ENCODE results near the gene ACOT6.

The ACOT6 gene

DNA sequence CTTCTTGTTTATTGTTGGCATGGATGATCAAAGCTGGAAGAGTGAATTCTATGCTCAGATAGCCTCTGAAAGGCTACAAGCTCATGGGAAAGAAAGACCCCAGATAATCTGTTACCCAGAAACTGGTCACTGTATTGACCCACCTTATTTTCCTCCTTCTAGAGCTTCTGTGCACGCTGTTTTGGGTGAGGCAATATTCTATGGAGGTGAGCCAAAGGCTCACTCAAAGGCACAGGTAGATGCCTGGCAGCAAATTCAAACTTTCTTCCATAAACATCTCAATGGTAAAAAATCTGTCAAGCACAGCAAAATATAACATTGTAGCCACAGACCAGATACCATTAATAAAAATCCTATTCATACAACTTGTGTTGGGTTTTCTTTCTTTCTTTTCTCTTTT is 7.2 kb downstream of the ACOT6 start:
- Histone ChIP-seq H2BK15ac (ENCODE audit: low read length) (no peak overlapping the region), H3K4me1 (ENCODE audit: control insufficient read depth in 2 of 2, insufficient read depth in 1 of 2, low read depth in 1 of 2, low read length in 2 of 2) (peaks cover 0 to 4% of the 10 kb centered on the region in 2 donors), H3K14ac (ENCODE audit: low read length) (no peak overlapping the region), H3K79me1 (ENCODE audit: low read depth, low read length) (no peaks in the 10 kb centered on the region), H4K91ac (ENCODE audit: low read depth, low read length, poor library complexity) (no peak overlapping the region), H2BK5ac (ENCODE audit: low read length) (no peak overlapping the region), H2AFZ (ENCODE audit: low read length) (no peak overlapping the region), H3K18ac (ENCODE audit: low read length) (no peak overlapping the region), H3K23ac (ENCODE audit: low read depth, low read length, poor library complexity) (no peak overlapping the region), H3K9ac (ENCODE audit: low read depth, low read length, poor library complexity) (no peak overlapping the region), H3K9me3 (replicated peaks in 1 of 2; ENCODE audit: control insufficient read depth in 2 of 2, insufficient read depth in 1 of 2, low read depth in 1 of 2, low read length in 2 of 2) (peaks cover 0 to 3% of the 10 kb centered on the region in 2 donors), H3K27ac (replicated peaks; ENCODE audit: low read length) (no peak overlapping the region), H2BK120ac (ENCODE audit: low read depth, low read length) (no peak overlapping the region), H3K4me3 (ENCODE audit: low read length in 2 of 2) (no peak overlapping the region), H3K27me3 (ENCODE audit: control insufficient read depth in 3 of 3, insufficient read depth in 3 of 3, low read depth in 1 of 3, low read length in 3 of 3) (peaks cover 0 to 14% (median 0%) of the 10 kb centered on the region in 3 experiments), H3K4ac (ENCODE audit: low read length) (no peak overlapping the region), H4K8ac (ENCODE audit: low read depth, low read length) (no peak overlapping the region), H2BK12ac (ENCODE audit: low read length) (no peak overlapping the region), H2AK5ac (ENCODE audit: low read depth, low read length) (no peak overlapping the region), H3K36me3 (replicated peaks in 1 of 2; ENCODE audit: control insufficient read depth in 2 of 2, insufficient read depth in 2 of 2, low read length in 2 of 2) (no peaks in the 10 kb centered on the region), H3K4me2 (ENCODE audit: insufficient read depth, low read length, poor library complexity, severe bottlenecking) (no peak overlapping the region)
- no peak for DNase-seq (ENCODE audit: low spot score)
- whole genome bisulfite sequencing, 2 donors (ENCODE audit: extremely low coverage in 2 of 2, insufficient read length in 2 of 2, insufficient replicate concordance in 1 of 2) = no CpG with 5 or more reads among the region's 1 CpG

DNA sequence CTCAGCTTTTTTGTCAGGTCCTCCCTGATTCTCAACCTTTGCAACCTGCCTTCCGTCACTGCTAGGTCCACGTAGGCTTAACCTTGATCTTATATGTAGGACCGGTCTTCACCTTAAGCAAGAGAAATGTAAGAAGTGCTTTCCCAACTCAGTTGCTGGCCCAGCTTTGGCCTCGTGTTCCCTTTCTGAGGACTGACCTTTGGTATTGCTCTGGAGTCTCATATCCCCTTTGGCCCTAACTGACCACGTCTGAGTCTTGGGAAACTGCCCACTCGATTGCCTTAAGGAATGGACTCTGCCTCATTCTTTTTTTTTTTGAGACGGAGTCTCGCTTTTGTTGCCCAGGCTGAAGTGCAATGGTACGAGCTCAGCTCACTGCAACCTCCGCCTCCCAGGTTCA is 8.0 kb downstream of the ACOT6 start:
- no peaks in the 10 kb centered on the region for H3K79me1 ChIP-seq (ENCODE audit: low read depth, low read length)
- no peak overlapping the region for H2BK15ac ChIP-seq (ENCODE audit: low read length)
- no peak overlapping the region for H3K23ac ChIP-seq (ENCODE audit: low read depth, low read length, poor library complexity)
- peaks cover 0 to 14% (median 0%) of the 10 kb centered on the region in 3 experiments for H3K27me3 ChIP-seq (ENCODE audit: control insufficient read depth in 3 of 3, insufficient read depth in 3 of 3, low read depth in 1 of 3, low read length in 3 of 3)
- H3K4me1 ChIP-seq (ENCODE audit: control insufficient read depth in 2 of 2, insufficient read depth in 1 of 2, low read depth in 1 of 2, low read length in 2 of 2) = peaks cover 0 to 4% of the 10 kb centered on the region in 2 donors
- no peak overlapping the region for H4K91ac ChIP-seq (ENCODE audit: low read depth, low read length, poor library complexity)
- H3K14ac ChIP-seq (ENCODE audit: low read length) = no peak overlapping the region
- H3K4ac ChIP-seq (ENCODE audit: low read length) = no peak overlapping the region
- no CpG with 5 or more reads among the region's 10 CpGs for WGBS, 2 donors (ENCODE audit: extremely low coverage in 2 of 2, insufficient read length in 2 of 2, insufficient replicate concordance in 1 of 2)
- no peak overlapping the region for H2AK5ac ChIP-seq (ENCODE audit: low read depth, low read length)
- H2AFZ ChIP-seq (ENCODE audit: low read length) = no peak overlapping the region
- no peak overlapping the region for H3K9ac ChIP-seq (ENCODE audit: low read depth, low read length, poor library complexity)
- peaks cover 0 to 3% of the 10 kb centered on the region in 2 donors for H3K9me3 ChIP-seq (replicated peaks in 1 of 2; ENCODE audit: control insufficient read depth in 2 of 2, insufficient read depth in 1 of 2, low read depth in 1 of 2, low read length in 2 of 2)
- H3K27ac ChIP-seq (replicated peaks; ENCODE audit: low read length) = no peak overlapping the region
- no peak overlapping the region for H3K4me2 ChIP-seq (ENCODE audit: insufficient read depth, low read length, poor library complexity, severe bottlenecking)
- H2BK5ac ChIP-seq (ENCODE audit: low read length) = no peak overlapping the region
- no peak for DNase-seq (ENCODE audit: low spot score)
- no peak overlapping the region for H3K4me3 ChIP-seq (ENCODE audit: low read length in 2 of 2)
- no peak overlapping the region for H2BK120ac ChIP-seq (ENCODE audit: low read depth, low read length)
- H2BK12ac ChIP-seq (ENCODE audit: low read length) = no peak overlapping the region
- H3K36me3 ChIP-seq (replicated peaks in 1 of 2; ENCODE audit: control insufficient read depth in 2 of 2, insufficient read depth in 2 of 2, low read length in 2 of 2) = no peaks in the 10 kb centered on the region
- no peak overlapping the region for H4K8ac ChIP-seq (ENCODE audit: low read depth, low read length)
- no peak overlapping the region for H3K18ac ChIP-seq (ENCODE audit: low read length)

DNA sequence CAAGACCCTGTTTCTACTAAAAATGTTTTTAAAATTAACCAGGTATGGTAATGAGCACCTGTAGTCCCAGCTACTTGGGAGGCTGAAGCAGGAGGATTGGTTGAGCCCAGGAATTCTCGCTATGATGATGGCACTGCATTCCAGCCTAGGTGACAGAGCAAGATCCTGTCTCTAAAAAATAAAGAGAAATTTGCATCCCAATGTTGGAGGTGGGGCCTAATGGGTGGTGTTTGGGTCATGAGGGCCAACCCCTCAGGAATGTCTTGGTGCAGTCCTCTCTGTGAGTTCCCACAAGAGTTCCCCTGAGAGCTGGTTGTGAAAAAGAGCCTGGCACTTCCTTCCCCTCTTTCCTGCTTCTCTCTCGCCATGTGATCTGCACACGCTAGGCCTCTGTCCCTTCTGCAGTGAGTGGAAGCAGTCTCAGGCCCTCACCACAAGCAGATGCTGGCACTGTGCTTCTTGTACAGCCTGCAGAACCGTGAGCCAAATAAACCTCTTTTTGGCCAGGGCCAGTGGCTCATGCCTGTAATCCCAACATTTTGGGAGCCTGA is 11.3 kb downstream of the ACOT6 start:
- no peaks in the 10 kb centered on the region for H3K4me1 ChIP-seq (ENCODE audit: control insufficient read depth in 2 of 2, insufficient read depth in 1 of 2, low read depth in 1 of 2, low read length in 2 of 2)
- no peak overlapping the region for H4K91ac ChIP-seq (ENCODE audit: low read depth, low read length, poor library complexity)
- WGBS, 2 donors (ENCODE audit: extremely low coverage in 2 of 2, insufficient read length in 2 of 2, insufficient replicate concordance in 1 of 2) = no CpG with 5 or more reads among the region's 4 CpGs
- H3K4ac ChIP-seq (ENCODE audit: low read length) = no peak overlapping the region
- no peak overlapping the region for H2BK5ac ChIP-seq (ENCODE audit: low read length)
- no peaks in the 10 kb centered on the region for H3K79me1 ChIP-seq (ENCODE audit: low read depth, low read length)
- DNase-seq (ENCODE audit: low spot score) = no peak
- H2BK120ac ChIP-seq (ENCODE audit: low read depth, low read length) = no peak overlapping the region
- peak overlapping the region in 1 of 2 donors; percentile 69 for H3K4me3 ChIP-seq (ENCODE audit: low read length in 2 of 2)
- H2BK15ac ChIP-seq (ENCODE audit: low read length) = no peak overlapping the region
- peaks cover 0 to 7% (median 0%) of the 10 kb centered on the region in 3 experiments for H3K27me3 ChIP-seq (ENCODE audit: control insufficient read depth in 3 of 3, insufficient read depth in 3 of 3, low read depth in 1 of 3, low read length in 3 of 3)
- H3K27ac ChIP-seq (replicated peaks; ENCODE audit: low read length) = no peak overlapping the region
- no peak overlapping the region for H3K14ac ChIP-seq (ENCODE audit: low read length)
- H4K8ac ChIP-seq (ENCODE audit: low read depth, low read length) = no peak overlapping the region
- no peak overlapping the region for H2AK5ac ChIP-seq (ENCODE audit: low read depth, low read length)
- H3K9ac ChIP-seq (ENCODE audit: low read depth, low read length, poor library complexity) = no peak overlapping the region
- H2AFZ ChIP-seq (ENCODE audit: low read length) = no peak overlapping the region
- H3K4me2 ChIP-seq (ENCODE audit: insufficient read depth, low read length, poor library complexity, severe bottlenecking) = no peak overlapping the region
- no peak overlapping the region for H2BK12ac ChIP-seq (ENCODE audit: low read length)
- no peaks in the 10 kb centered on the region for H3K36me3 ChIP-seq (replicated peaks in 1 of 2; ENCODE audit: control insufficient read depth in 2 of 2, insufficient read depth in 2 of 2, low read length in 2 of 2)
- no peak overlapping the region for H3K23ac ChIP-seq (ENCODE audit: low read depth, low read length, poor library complexity)
- peaks cover 0 to 3% of the 10 kb centered on the region in 2 donors for H3K9me3 ChIP-seq (replicated peaks in 1 of 2; ENCODE audit: control insufficient read depth in 2 of 2, insufficient read depth in 1 of 2, low read depth in 1 of 2, low read length in 2 of 2)
- H3K18ac ChIP-seq (ENCODE audit: low read length) = no peak overlapping the region

DNA sequence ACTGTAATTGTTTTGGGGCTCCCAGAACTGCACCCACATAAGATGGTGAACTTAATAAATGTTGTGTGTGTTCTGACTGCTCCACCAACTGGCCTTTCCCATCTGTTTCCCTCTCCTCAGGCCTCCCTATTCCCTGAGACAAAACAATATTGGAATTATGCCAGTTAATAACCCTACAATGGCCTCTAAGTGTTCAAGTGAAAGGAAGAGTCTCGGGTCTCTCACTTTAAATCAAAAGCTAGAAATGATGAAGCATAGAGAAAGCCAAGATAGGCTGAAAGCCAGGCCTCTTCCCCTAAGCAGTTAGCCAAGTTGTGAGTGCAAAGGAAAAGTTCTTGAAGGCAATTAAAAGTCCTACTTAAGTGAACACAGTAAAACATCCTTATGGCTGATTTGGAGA is 13.4 kb downstream of the ACOT6 start:
- no peaks in the 10 kb centered on the region for H3K79me1 ChIP-seq (ENCODE audit: low read depth, low read length)
- no peak overlapping the region for H3K4me2 ChIP-seq (ENCODE audit: insufficient read depth, low read length, poor library complexity, severe bottlenecking)
- H2BK15ac ChIP-seq (ENCODE audit: low read length) = no peak overlapping the region
- H3K9ac ChIP-seq (ENCODE audit: low read depth, low read length, poor library complexity) = no peak overlapping the region
- no peak overlapping the region for H2BK5ac ChIP-seq (ENCODE audit: low read length)
- no peaks in the 10 kb centered on the region for H3K4me1 ChIP-seq (ENCODE audit: control insufficient read depth in 2 of 2, insufficient read depth in 1 of 2, low read depth in 1 of 2, low read length in 2 of 2)
- H3K27me3 ChIP-seq (ENCODE audit: control insufficient read depth in 3 of 3, insufficient read depth in 3 of 3, low read depth in 1 of 3, low read length in 3 of 3) = no peaks in the 10 kb centered on the region
- no peak for DNase-seq (ENCODE audit: low spot score)
- no peak overlapping the region for H2AFZ ChIP-seq (ENCODE audit: low read length)
- H3K4me3 ChIP-seq (ENCODE audit: low read length in 2 of 2) = no peak overlapping the region
- no peak overlapping the region for H4K8ac ChIP-seq (ENCODE audit: low read depth, low read length)
- H2BK12ac ChIP-seq (ENCODE audit: low read length) = no peak overlapping the region
- H3K9me3 ChIP-seq (replicated peaks in 1 of 2; ENCODE audit: control insufficient read depth in 2 of 2, insufficient read depth in 1 of 2, low read depth in 1 of 2, low read length in 2 of 2) = peaks cover 0 to 3% of the 10 kb centered on the region in 2 donors
- H3K23ac ChIP-seq (ENCODE audit: low read depth, low read length, poor library complexity) = no peak overlapping the region
- no peak overlapping the region for H3K27ac ChIP-seq (replicated peaks; ENCODE audit: low read length)
- no peaks in the 10 kb centered on the region for H3K36me3 ChIP-seq (replicated peaks in 1 of 2; ENCODE audit: control insufficient read depth in 2 of 2, insufficient read depth in 2 of 2, low read length in 2 of 2)
- no peak overlapping the region for H4K91ac ChIP-seq (ENCODE audit: low read depth, low read length, poor library complexity)
- no peak overlapping the region for H3K4ac ChIP-seq (ENCODE audit: low read length)
- H2BK120ac ChIP-seq (ENCODE audit: low read depth, low read length) = no peak overlapping the region
- H3K14ac ChIP-seq (ENCODE audit: low read length) = no peak overlapping the region
- H3K18ac ChIP-seq (ENCODE audit: low read length) = no peak overlapping the region
- WGBS, 2 donors (ENCODE audit: extremely low coverage in 2 of 2, insufficient read length in 2 of 2, insufficient replicate concordance in 1 of 2) = no CpG with 5 or more reads among the region's 1 CpG
- no peak overlapping the region for H2AK5ac ChIP-seq (ENCODE audit: low read depth, low read length)
